ENCODE results near the gene PWWP2A. TPM values are rescaled to one million over a fixed set of nuclear protein-coding genes. Genes with fewer than 3 reads are reported as not detected.

Gene PWWP2A
- total and polyA plus RNA-seq, 3 experiments from 2014 or later, result 24.0 to 31.7 (median 26.2) TPM

GRCh38 chr5:160116991-160117390, 2.3 kb downstream of the PWWP2A start:
- H3K4me1 Mint-ChIP-seq, result peaks cover 16 to 47% (median 39%) of the 10 kb centered on the region in 3 donors
- ChIA-PET POLR2A (no interaction called here), CTCF (no interaction called here)
- Histone ChIP-seq H3K27me3 (ENCODE audit: insufficient read depth, low read length, poor library complexity, severe bottlenecking) (no peaks in the 10 kb centered on the region), H3K27ac (ENCODE audit: low read depth, low read length) (no peak overlapping the region), H3K4me3 (ENCODE audit: low read length) (no peak overlapping the region), H3K9me3 (ENCODE audit: low read length) (no peaks in the 10 kb centered on the region), H3K36me3 (ENCODE audit: insufficient read depth, low read length) (peaks cover 19% of the 10 kb centered on the region), H3K4me1 (ENCODE audit: insufficient read depth, low read length) (peaks cover 8% of the 10 kb centered on the region)
- peaks cover 0 to 2% of the 10 kb centered on the region in 2 donors for H3K27me3 Mint-ChIP-seq
- peak overlapping the region in 6 of 7 donors; percentile 49 to 96 (median 88) for H3K4me3 Mint-ChIP-seq
- peak overlapping the region in 1 of 8 donors; percentile 78 for H3K27ac Mint-ChIP-seq
- DNase-seq, result no peak
- no peaks in the 10 kb centered on the region for H3K9me3 Mint-ChIP-seq
- H3K36me3 Mint-ChIP-seq, result peaks cover 0 to 46% (median 6%) of the 10 kb centered on the region in 3 donors

GRCh38 chr5:160108124-160108523, 11.1 kb downstream of the PWWP2A start:
- H3K4me3 Mint-ChIP-seq, result no peak overlapping the region
- no peak overlapping the region for H3K4me3 ChIP-seq (ENCODE audit: low read length)
- H3K9me3 Mint-ChIP-seq, result no peaks in the 10 kb centered on the region
- peak overlapping the region in 1 of 8 donors; percentile 33 for H3K27ac Mint-ChIP-seq
- peaks cover 11% of the 10 kb centered on the region for H3K36me3 ChIP-seq (ENCODE audit: insufficient read depth, low read length)
- H3K27ac ChIP-seq (ENCODE audit: low read depth, low read length), result no peak overlapping the region
- no peaks in the 10 kb centered on the region for H3K4me1 ChIP-seq (ENCODE audit: insufficient read depth, low read length)
- ChIA-PET CTCF (no interaction called here), POLR2A (no interaction called here)
- peaks cover 8 to 64% (median 14%) of the 10 kb centered on the region in 3 donors for H3K36me3 Mint-ChIP-seq
- no peaks in the 10 kb centered on the region for H3K9me3 ChIP-seq (ENCODE audit: low read length)
- H3K4me1 Mint-ChIP-seq, result peaks cover 26 to 57% (median 48%) of the 10 kb centered on the region in 3 donors
- H3K27me3 ChIP-seq (ENCODE audit: insufficient read depth, low read length, poor library complexity, severe bottlenecking), result no peaks in the 10 kb centered on the region
- H3K27me3 Mint-ChIP-seq, result no peaks in the 10 kb centered on the region
- DNase-seq, result no peak

GRCh38 chr5:160105686-160106360, 13.4 kb downstream of the PWWP2A start:
- Mint-ChIP-seq H3K4me3 (no peak overlapping the region), H3K4me1 (peaks cover 25 to 62% (median 48%) of the 10 kb centered on the region in 3 donors), H3K36me3 (peaks cover 9 to 60% (median 11%) of the 10 kb centered on the region in 3 donors), H3K27ac (peak overlapping the region in 5 of 8 donors; percentile 11 to 51 (median 21)), H3K9me3 (no peaks in the 10 kb centered on the region), H3K27me3 (no peaks in the 10 kb centered on the region)
- no peak for DNase-seq
- POLR2A ChIA-PET, result no interaction called here
- H3K9me3 ChIP-seq (ENCODE audit: low read length), result no peaks in the 10 kb centered on the region
- H3K36me3 ChIP-seq (ENCODE audit: insufficient read depth, low read length), result peaks cover 3% of the 10 kb centered on the region
- H3K27me3 ChIP-seq (ENCODE audit: insufficient read depth, low read length, poor library complexity, severe bottlenecking), result no peaks in the 10 kb centered on the region
- H3K27ac ChIP-seq (ENCODE audit: low read depth, low read length), result no peak overlapping the region
- CTCF ChIA-PET, result no interaction called here
- no peak overlapping the region for H3K4me3 ChIP-seq (ENCODE audit: low read length)
- no peaks in the 10 kb centered on the region for H3K4me1 ChIP-seq (ENCODE audit: insufficient read depth, low read length)

GRCh38 chr5:160097991-160098390, 21.3 kb downstream of the PWWP2A start:
- POLR2A ChIA-PET, result no interaction called here
- CTCF ChIA-PET, result interaction anchor here (0.7 kb wide), 1 partner anchor 369 kb away, joined by 3 read pairs; no protein-coding TSS in a partner anchor
- no peak overlapping the region for H3K4me3 ChIP-seq (ENCODE audit: low read length)
- H3K4me1 ChIP-seq (ENCODE audit: insufficient read depth, low read length), result no peaks in the 10 kb centered on the region
- peaks cover 6% of the 10 kb centered on the region for H3K36me3 ChIP-seq (ENCODE audit: insufficient read depth, low read length)
- no peak for DNase-seq
- Mint-ChIP-seq H3K36me3 (peaks cover 11 to 59% (median 25%) of the 10 kb centered on the region in 3 donors), H3K27me3 (no peaks in the 10 kb centered on the region), H3K4me1 (peaks cover 5 to 29% (median 16%) of the 10 kb centered on the region in 3 donors), H3K9me3 (no peaks in the 10 kb centered on the region), H3K4me3 (no peak overlapping the region), H3K27ac (peak overlapping the region in 1 of 8 donors; percentile 72)
- no peaks in the 10 kb centered on the region for H3K27me3 ChIP-seq (ENCODE audit: insufficient read depth, low read length, poor library complexity, severe bottlenecking)
- no peak overlapping the region for H3K27ac ChIP-seq (ENCODE audit: low read depth, low read length)
- H3K9me3 ChIP-seq (ENCODE audit: low read length), result no peaks in the 10 kb centered on the region

GRCh38 chr5:160096178-160096577, 23.1 kb downstream of the PWWP2A start:
- no peaks in the 10 kb centered on the region for H3K27me3 ChIP-seq (ENCODE audit: insufficient read depth, low read length, poor library complexity, severe bottlenecking)
- peaks cover 11 to 65% (median 33%) of the 10 kb centered on the region in 3 donors for H3K36me3 Mint-ChIP-seq
- DNase-seq, result no peak
- ChIA-PET POLR2A (no interaction called here), CTCF (no interaction called here)
- no peak overlapping the region for H3K4me3 Mint-ChIP-seq
- H3K27me3 Mint-ChIP-seq, result no peaks in the 10 kb centered on the region
- no peaks in the 10 kb centered on the region for H3K9me3 Mint-ChIP-seq
- no peak overlapping the region for H3K27ac Mint-ChIP-seq
- H3K9me3 ChIP-seq (ENCODE audit: low read length), result no peaks in the 10 kb centered on the region
- H3K27ac ChIP-seq (ENCODE audit: low read depth, low read length), result no peak overlapping the region
- H3K4me1 Mint-ChIP-seq, result peaks cover 5 to 21% (median 11%) of the 10 kb centered on the region in 3 donors
- peaks cover 6% of the 10 kb centered on the region for H3K36me3 ChIP-seq (ENCODE audit: insufficient read depth, low read length)
- no peaks in the 10 kb centered on the region for H3K4me1 ChIP-seq (ENCODE audit: insufficient read depth, low read length)
- no peak overlapping the region for H3K4me3 ChIP-seq (ENCODE audit: low read length)

- ChIA-PET POLR2A (no interaction called here), CTCF (no interaction called here)
- peaks cover 6% of the 10 kb centered on the region for H3K36me3 ChIP-seq (ENCODE audit: insufficient read depth, low read length)
- no peak overlapping the region for H3K27ac ChIP-seq (ENCODE audit: low read depth, low read length)
- H3K27ac Mint-ChIP-seq, result peak overlapping the region in 1 of 8 donors; percentile 19
- peaks cover 3 to 19% (median 14%) of the 10 kb centered on the region in 3 donors for H3K4me1 Mint-ChIP-seq
- no peaks in the 10 kb centered on the region for H3K27me3 Mint-ChIP-seq
- H3K36me3 Mint-ChIP-seq, result peaks cover 11 to 56% (median 31%) of the 10 kb centered on the region in 3 donors
- no peak overlapping the region for H3K4me3 Mint-ChIP-seq
- H3K27me3 ChIP-seq (ENCODE audit: insufficient read depth, low read length, poor library complexity, severe bottlenecking), result no peaks in the 10 kb centered on the region
- no peaks in the 10 kb centered on the region for H3K9me3 Mint-ChIP-seq
- no peaks in the 10 kb centered on the region for H3K4me1 ChIP-seq (ENCODE audit: insufficient read depth, low read length)
- H3K4me3 ChIP-seq (ENCODE audit: low read length), result no peak overlapping the region
- H3K9me3 ChIP-seq (ENCODE audit: low read length), result no peaks in the 10 kb centered on the region
- DNase-seq, result no peak
These were observed 26.1 kb downstream of the PWWP2A start for GRCh38 chr5:160092960-160093707.

GRCh38 chr5:160092514-160092913, 26.7 kb downstream of the PWWP2A start:
- no peaks in the 10 kb centered on the region for H3K9me3 ChIP-seq (ENCODE audit: low read length)
- H3K36me3 ChIP-seq (ENCODE audit: insufficient read depth, low read length), result peaks cover 6% of the 10 kb centered on the region
- ChIA-PET POLR2A (no interaction called here), CTCF (no interaction called here)
- H3K27me3 Mint-ChIP-seq, result no peaks in the 10 kb centered on the region
- no peak overlapping the region for H3K27ac ChIP-seq (ENCODE audit: low read depth, low read length)
- H3K9me3 Mint-ChIP-seq, result no peaks in the 10 kb centered on the region
- H3K4me3 ChIP-seq (ENCODE audit: low read length), result no peak overlapping the region
- peaks cover 11 to 55% (median 29%) of the 10 kb centered on the region in 3 donors for H3K36me3 Mint-ChIP-seq
- H3K4me3 Mint-ChIP-seq, result no peak overlapping the region
- H3K4me1 Mint-ChIP-seq, result peaks cover 3 to 16% (median 11%) of the 10 kb centered on the region in 3 donors
- no peak for DNase-seq
- H3K27ac Mint-ChIP-seq, result peak overlapping the region in 1 of 8 donors; percentile 21
- H3K4me1 ChIP-seq (ENCODE audit: insufficient read depth, low read length), result no peaks in the 10 kb centered on the region
- no peaks in the 10 kb centered on the region for H3K27me3 ChIP-seq (ENCODE audit: insufficient read depth, low read length, poor library complexity, severe bottlenecking)

GRCh38 chr5:160090059-160090458, 29.2 kb downstream of the PWWP2A start:
- H3K36me3 Mint-ChIP-seq, result peaks cover 11 to 43% (median 27%) of the 10 kb centered on the region in 3 donors
- H3K27ac Mint-ChIP-seq, result peak overlapping the region in 1 of 8 donors; percentile 17
- no peaks in the 10 kb centered on the region for H3K27me3 Mint-ChIP-seq
- POLR2A ChIA-PET, result no interaction called here
- H3K4me3 Mint-ChIP-seq, result no peak overlapping the region
- no peak overlapping the region for H3K4me3 ChIP-seq (ENCODE audit: low read length)
- H3K9me3 Mint-ChIP-seq, result no peaks in the 10 kb centered on the region
- no peaks in the 10 kb centered on the region for H3K4me1 ChIP-seq (ENCODE audit: insufficient read depth, low read length)
- CTCF ChIA-PET, result no interaction called here
- H3K4me1 Mint-ChIP-seq, result peaks cover 0 to 13% (median 11%) of the 10 kb centered on the region in 3 donors
- no peaks in the 10 kb centered on the region for H3K27me3 ChIP-seq (ENCODE audit: insufficient read depth, low read length, poor library complexity, severe bottlenecking)
- no peak overlapping the region for H3K27ac ChIP-seq (ENCODE audit: low read depth, low read length)
- H3K36me3 ChIP-seq (ENCODE audit: insufficient read depth, low read length), result peaks cover 6% of the 10 kb centered on the region
- no peak for DNase-seq
- H3K9me3 ChIP-seq (ENCODE audit: low read length), result no peaks in the 10 kb centered on the region

Data from CD8-positive, alpha-beta memory T cell (primary cell).